Measurements from ENCODE around the gene ACP4. TPM values are rescaled to one million over a fixed set of nuclear protein-coding genes. Genes with fewer than 3 reads are reported as not detected.
A peak's percentile ranks its signal among the peaks of the same experiment; 100 is the strongest.

The ACP4 gene
- polyA plus RNA-seq, 2 donors = not detected

DNA sequence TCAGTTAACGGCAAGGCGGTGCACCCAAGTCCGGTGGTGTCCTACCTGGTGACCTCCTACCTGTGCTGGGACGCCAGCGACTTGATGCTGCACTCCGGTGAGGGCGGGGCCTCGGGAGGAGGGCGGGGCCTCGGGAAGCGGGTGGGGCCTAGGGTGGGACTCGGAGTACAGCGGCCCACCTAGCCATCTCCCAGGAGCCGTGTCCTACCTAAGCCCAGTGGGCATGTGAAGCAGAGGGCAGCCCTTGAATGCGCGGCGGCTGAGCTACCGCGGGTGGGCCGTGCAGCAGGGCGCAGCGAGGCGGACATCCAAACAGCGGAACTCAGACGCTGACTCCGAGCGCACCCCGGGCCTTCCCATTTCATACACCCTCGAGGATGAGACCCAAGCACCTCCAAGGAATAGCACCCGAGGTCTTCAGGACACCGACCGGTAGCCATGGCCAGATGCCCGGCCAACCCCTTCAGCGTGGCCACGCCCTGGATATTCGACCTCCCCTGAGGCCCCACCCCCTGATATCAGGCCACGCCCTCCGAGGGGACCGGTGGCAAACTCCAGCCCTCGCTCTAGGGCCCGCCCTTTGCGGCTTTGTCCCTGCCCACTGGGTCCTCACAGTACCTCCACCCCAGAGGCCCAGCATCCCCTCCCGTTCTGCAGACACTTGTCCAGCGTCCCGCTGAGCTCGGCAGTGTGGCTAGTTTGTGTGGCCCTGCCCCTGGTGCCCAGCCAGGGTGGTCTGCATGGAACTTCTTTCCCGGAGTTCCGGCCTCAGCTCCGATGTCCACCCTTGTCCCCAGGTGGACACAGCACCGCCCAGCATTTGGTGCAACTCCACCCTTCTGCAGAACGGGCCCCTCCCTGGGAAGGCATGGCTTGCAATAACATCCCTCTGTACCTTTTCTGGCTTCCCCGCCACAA is 28.0 kb downstream of the ACP4 start:
- Histone ChIP-seq H3K27me3 (ENCODE audit: control insufficient read depth in 1 of 2, insufficient read depth in 2 of 2, low read length in 2 of 2) (peaks cover 0 to 5% of the 10 kb centered on the region in 2 donors), H3K36me3 (ENCODE audit: control insufficient read depth in 2 of 2, insufficient read depth in 2 of 2, low read length in 1 of 2) (no peaks in the 10 kb centered on the region), H3K9me3 (ENCODE audit: control insufficient read depth in 2 of 2, insufficient read depth in 1 of 2, low read depth in 1 of 2, low read length in 1 of 2) (peaks cover 0 to 3% of the 10 kb centered on the region in 2 donors), H3K4me1 (ENCODE audit: control insufficient read depth in 2 of 2, insufficient read depth in 2 of 2, low read length in 1 of 2) (peaks cover 8 to 9% of the 10 kb centered on the region in 2 donors), H3K27ac (ENCODE audit: low read depth in 2 of 2, low read length in 1 of 2) (no peak overlapping the region), H3K4me3 (ENCODE audit: low read depth in 1 of 2, low read length in 2 of 2) (peak overlapping the region in 1 of 2 donors; percentile 2)
- 8 to 12% methylated on average over 52 of the region's 52 CpGs for WGBS, 2 donors

DNA sequence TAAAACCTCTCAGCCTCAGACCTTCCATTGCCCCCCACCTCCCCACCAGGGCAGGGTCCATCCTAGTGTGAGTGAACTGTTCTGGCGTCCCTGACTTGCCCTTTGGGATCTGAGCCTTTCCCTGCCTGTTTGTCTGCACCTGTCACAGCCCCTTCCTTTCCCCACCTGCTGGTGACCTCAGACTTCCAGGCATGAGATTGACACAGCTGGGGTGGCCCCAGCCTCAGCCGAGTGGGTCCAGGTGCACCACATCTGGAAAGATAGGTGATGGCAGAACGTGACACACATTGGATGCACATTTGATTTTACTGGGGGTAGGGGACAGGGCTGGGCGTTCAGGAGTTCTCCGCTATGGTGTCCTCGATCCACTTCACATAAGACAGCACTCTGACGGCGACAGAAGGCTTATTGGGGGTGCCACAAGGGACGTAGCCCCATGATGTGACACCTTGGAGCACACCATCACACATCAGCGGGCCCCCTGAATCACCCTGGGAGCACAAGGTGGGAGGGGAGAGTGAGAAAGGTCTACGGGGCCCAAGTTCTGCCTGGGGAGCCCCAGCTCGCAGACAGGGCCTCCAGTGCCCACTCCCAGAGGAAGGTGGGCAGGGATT is 28.8 kb downstream of the ACP4 start:
- Histone ChIP-seq H3K4me1 (ENCODE audit: control insufficient read depth in 2 of 2, insufficient read depth in 2 of 2, low read length in 1 of 2) (peaks cover 8 to 9% of the 10 kb centered on the region in 2 donors), H3K4me3 (ENCODE audit: low read depth in 1 of 2, low read length in 2 of 2) (no peak overlapping the region)

DNA sequence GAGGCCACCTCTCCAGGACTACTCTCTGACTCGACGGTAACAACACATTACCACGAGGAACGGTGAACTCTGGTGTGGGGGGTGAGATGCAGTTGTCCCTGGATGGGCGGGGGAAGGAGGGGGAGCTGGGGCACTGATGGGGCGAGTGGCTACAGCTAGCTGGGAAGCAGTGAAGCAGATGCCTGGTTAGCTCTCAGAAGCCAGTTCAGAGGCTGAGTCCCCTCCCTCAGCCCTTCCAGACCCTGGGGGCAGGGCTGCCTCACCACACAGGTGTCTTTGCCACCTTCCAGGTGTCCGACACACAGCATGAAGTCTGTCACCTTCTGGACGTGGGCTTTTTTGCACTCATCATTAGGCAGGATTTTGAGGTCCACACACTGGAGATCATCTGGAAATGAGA is 29.4 kb downstream of the ACP4 start:
- peaks cover 0 to 5% of the 10 kb centered on the region in 2 donors for H3K27me3 ChIP-seq (ENCODE audit: control insufficient read depth in 1 of 2, insufficient read depth in 2 of 2, low read length in 2 of 2)

More for the DNA sequence above, 28.8 kb downstream of the ACP4 start:
- WGBS, 2 donors = 65 to 74% methylated on average over 12 of the region's 12 CpGs
- Histone ChIP-seq H3K36me3 (ENCODE audit: control insufficient read depth in 2 of 2, insufficient read depth in 2 of 2, low read length in 1 of 2) (no peaks in the 10 kb centered on the region), H3K9me3 (ENCODE audit: control insufficient read depth in 2 of 2, insufficient read depth in 1 of 2, low read depth in 1 of 2, low read length in 1 of 2) (peaks cover 0 to 3% of the 10 kb centered on the region in 2 donors), H3K27ac (ENCODE audit: low read depth in 2 of 2, low read length in 1 of 2) (no peak overlapping the region), H3K27me3 (ENCODE audit: control insufficient read depth in 1 of 2, insufficient read depth in 2 of 2, low read length in 2 of 2) (peaks cover 0 to 5% of the 10 kb centered on the region in 2 donors)

DNA sequence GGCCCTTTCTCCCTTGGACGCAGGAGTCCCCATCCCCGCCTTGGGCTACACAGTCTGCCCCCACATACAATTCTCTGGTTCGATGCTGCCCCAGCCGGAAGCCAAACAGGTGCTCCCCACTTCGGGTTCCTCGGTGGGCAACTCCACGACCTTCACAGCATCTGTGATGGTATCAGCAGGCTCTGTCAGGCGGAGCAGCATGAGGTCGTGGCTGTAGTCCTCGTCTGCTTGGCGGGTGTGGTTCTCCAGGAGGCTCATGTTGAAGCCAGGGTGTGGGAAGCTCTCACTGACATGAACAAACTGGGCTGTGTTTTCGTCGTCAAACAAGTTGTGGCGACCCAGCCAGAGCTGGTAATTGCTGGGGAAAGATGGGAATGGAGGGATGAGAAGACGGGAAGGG is 29.9 kb downstream of the ACP4 start:
- H3K4me1 ChIP-seq (ENCODE audit: control insufficient read depth in 2 of 2, insufficient read depth in 2 of 2, low read length in 1 of 2) = peaks cover 8 to 9% of the 10 kb centered on the region in 2 donors
- H3K27ac ChIP-seq (ENCODE audit: low read depth in 2 of 2, low read length in 1 of 2) = no peak overlapping the region
- peaks cover 0 to 5% of the 10 kb centered on the region in 2 donors for H3K27me3 ChIP-seq (ENCODE audit: control insufficient read depth in 1 of 2, insufficient read depth in 2 of 2, low read length in 2 of 2)
- peaks cover 0 to 3% of the 10 kb centered on the region in 2 donors for H3K9me3 ChIP-seq (ENCODE audit: control insufficient read depth in 2 of 2, insufficient read depth in 1 of 2, low read depth in 1 of 2, low read length in 1 of 2)
- 10 to 13% methylated on average over 15 of the region's 15 CpGs for WGBS, 2 donors
- no peaks in the 10 kb centered on the region for H3K36me3 ChIP-seq (ENCODE audit: control insufficient read depth in 2 of 2, insufficient read depth in 2 of 2, low read length in 1 of 2)
- no peak overlapping the region for H3K4me3 ChIP-seq (ENCODE audit: low read depth in 1 of 2, low read length in 2 of 2)

More for the DNA sequence above, 29.4 kb downstream of the ACP4 start:
- Histone ChIP-seq H3K36me3 (ENCODE audit: control insufficient read depth in 2 of 2, insufficient read depth in 2 of 2, low read length in 1 of 2) (no peaks in the 10 kb centered on the region), H3K27ac (ENCODE audit: low read depth in 2 of 2, low read length in 1 of 2) (no peak overlapping the region), H3K4me3 (ENCODE audit: low read depth in 1 of 2, low read length in 2 of 2) (no peak overlapping the region), H3K4me1 (ENCODE audit: control insufficient read depth in 2 of 2, insufficient read depth in 2 of 2, low read length in 1 of 2) (peaks cover 8 to 9% of the 10 kb centered on the region in 2 donors), H3K9me3 (ENCODE audit: control insufficient read depth in 2 of 2, insufficient read depth in 1 of 2, low read depth in 1 of 2, low read length in 1 of 2) (peaks cover 0 to 3% of the 10 kb centered on the region in 2 donors)
- 26 to 53% methylated on average over 8 of the region's 8 CpGs for WGBS, 2 donors

DNA sequence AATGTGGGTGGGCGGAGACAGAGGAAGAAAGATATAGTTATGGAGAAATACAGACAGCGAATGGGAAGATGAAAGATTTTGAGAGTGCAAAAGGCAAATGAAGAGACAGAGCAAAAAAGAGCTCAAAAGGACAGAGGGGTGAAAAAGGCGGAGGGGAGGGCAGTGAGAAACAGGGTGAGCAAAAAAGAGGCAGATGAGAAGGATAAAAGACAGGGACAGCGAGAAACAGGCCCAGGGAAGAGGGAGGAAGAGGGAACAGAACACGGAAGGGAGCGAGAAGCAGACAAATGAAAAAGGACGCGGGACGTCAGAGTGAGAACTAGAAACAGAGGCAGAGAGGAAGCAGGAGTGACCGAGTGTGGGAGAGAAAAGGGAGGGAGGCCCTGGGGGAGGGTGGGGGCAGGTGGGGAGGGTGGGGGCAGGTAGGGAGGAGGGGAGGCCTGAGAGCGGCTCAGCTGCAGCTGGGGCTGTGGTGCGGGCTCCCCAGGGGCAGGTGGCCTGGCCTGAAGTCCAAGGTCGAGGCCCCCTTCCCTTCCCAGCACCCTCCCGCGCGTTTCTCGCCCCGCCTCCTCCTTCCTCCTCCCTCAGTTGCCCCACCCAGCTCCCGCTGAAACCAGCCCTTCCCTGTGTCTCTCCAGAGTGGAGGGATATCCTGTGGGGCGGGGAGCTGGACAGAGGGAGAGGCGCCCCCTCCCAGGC is 30.5 kb downstream of the ACP4 start:
- WGBS, 2 donors = 6 to 9% methylated on average over 12 to 19 of the region's 21 CpGs
- Histone ChIP-seq H3K36me3 (ENCODE audit: control insufficient read depth in 2 of 2, insufficient read depth in 2 of 2, low read length in 1 of 2) (no peaks in the 10 kb centered on the region), H3K4me1 (ENCODE audit: control insufficient read depth in 2 of 2, insufficient read depth in 2 of 2, low read length in 1 of 2) (peaks cover 8 to 9% of the 10 kb centered on the region in 2 donors), H3K27ac (ENCODE audit: low read depth in 2 of 2, low read length in 1 of 2) (no peak overlapping the region), H3K27me3 (ENCODE audit: control insufficient read depth in 1 of 2, insufficient read depth in 2 of 2, low read length in 2 of 2) (peaks cover 0 to 5% of the 10 kb centered on the region in 2 donors), H3K9me3 (ENCODE audit: control insufficient read depth in 2 of 2, insufficient read depth in 1 of 2, low read depth in 1 of 2, low read length in 1 of 2) (peaks cover 0 to 3% of the 10 kb centered on the region in 2 donors), H3K4me3 (ENCODE audit: low read depth in 1 of 2, low read length in 2 of 2) (no peak overlapping the region)

DNA sequence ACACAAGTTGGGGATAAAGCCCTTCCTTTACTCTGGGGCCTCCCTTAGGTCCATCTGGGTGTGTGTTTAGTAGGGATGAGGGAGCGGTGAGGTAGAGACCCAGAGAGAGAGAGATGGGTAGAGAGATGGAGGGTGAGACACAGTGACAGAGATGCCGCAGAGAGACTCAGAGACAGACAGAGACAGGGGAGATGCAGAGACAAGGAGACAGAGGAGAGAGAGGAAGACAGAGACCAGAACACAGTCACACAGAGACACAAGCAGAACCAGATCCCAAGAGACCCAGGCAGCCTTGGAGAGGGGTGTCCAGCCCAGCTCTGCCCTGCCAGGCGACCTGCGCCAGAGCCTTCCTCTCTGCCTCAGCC is 31.0 kb downstream of the ACP4 start:
- WGBS, 2 donors = 54 to 58% methylated on average over 4 of the region's 4 CpGs
- Histone ChIP-seq H3K4me1 (ENCODE audit: control insufficient read depth in 2 of 2, insufficient read depth in 2 of 2, low read length in 1 of 2) (peaks cover 8 to 9% of the 10 kb centered on the region in 2 donors), H3K27ac (ENCODE audit: low read depth in 2 of 2, low read length in 1 of 2) (no peak overlapping the region), H3K9me3 (ENCODE audit: control insufficient read depth in 2 of 2, insufficient read depth in 1 of 2, low read depth in 1 of 2, low read length in 1 of 2) (peaks cover 0 to 3% of the 10 kb centered on the region in 2 donors), H3K4me3 (ENCODE audit: low read depth in 1 of 2, low read length in 2 of 2) (no peak overlapping the region), H3K36me3 (ENCODE audit: control insufficient read depth in 2 of 2, insufficient read depth in 2 of 2, low read length in 1 of 2) (no peaks in the 10 kb centered on the region), H3K27me3 (ENCODE audit: control insufficient read depth in 1 of 2, insufficient read depth in 2 of 2, low read length in 2 of 2) (peaks cover 0 to 5% of the 10 kb centered on the region in 2 donors)

DNA sequence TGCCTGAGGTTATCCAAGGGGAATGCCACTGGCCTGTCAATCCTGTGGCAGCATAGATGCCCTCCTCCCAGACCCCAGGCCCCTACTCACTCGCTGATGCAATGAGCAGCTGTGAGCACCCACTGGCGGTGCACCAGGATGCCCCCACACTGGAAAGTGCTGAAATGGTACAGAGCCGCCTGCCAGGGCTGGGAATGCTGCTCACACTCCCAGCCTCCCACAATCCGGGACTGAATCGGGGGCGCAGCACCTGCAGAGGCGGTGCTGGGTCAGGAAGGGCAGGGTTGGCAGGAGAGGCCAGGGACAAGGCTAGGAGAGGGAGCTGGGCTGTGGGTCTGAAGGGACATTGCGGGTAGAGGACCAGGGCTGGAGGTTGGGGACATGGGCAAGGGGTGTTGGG is 31.4 kb downstream of the ACP4 start:
- WGBS, 2 donors = 53 to 71% methylated on average over 8 of the region's 8 CpGs
- Histone ChIP-seq H3K4me1 (ENCODE audit: control insufficient read depth in 2 of 2, insufficient read depth in 2 of 2, low read length in 1 of 2) (peaks cover 8 to 9% of the 10 kb centered on the region in 2 donors), H3K27ac (ENCODE audit: low read depth in 2 of 2, low read length in 1 of 2) (no peak overlapping the region), H3K27me3 (ENCODE audit: control insufficient read depth in 1 of 2, insufficient read depth in 2 of 2, low read length in 2 of 2) (peaks cover 0 to 5% of the 10 kb centered on the region in 2 donors), H3K9me3 (ENCODE audit: control insufficient read depth in 2 of 2, insufficient read depth in 1 of 2, low read depth in 1 of 2, low read length in 1 of 2) (peaks cover 2 to 3% of the 10 kb centered on the region in 2 donors), H3K36me3 (ENCODE audit: control insufficient read depth in 2 of 2, insufficient read depth in 2 of 2, low read length in 1 of 2) (no peaks in the 10 kb centered on the region), H3K4me3 (ENCODE audit: low read depth in 1 of 2, low read length in 2 of 2) (no peak overlapping the region)

DNA sequence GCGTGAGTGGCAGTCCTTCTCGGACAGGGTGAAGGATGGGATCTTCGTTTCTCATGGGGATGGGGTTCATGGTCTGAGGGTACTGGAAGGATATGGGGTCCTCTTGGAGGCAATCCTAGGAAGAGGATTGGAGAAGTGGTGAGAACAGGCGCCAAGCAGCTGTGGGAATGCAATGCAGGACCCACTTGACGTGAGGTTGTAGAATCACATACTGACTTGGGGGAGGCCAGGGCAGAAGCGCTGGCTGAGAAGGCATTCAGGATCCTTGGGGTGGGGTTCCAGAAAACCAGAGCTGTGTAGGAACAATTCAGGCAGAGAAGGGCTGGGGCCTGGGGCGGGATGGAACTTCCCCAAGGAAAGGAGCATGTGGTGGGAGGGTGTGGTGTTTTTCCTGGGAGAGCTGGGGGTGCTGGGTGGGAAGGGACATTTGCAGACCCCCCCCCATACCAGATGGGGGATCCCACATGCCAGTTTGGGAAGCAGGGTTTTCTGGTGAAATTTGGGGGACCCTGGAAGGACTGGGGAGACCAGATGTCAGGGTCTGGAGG is 32.5 kb downstream of the ACP4 start:
- H3K9me3 ChIP-seq (ENCODE audit: control insufficient read depth in 2 of 2, insufficient read depth in 1 of 2, low read depth in 1 of 2, low read length in 1 of 2) = peaks cover 2 to 3% of the 10 kb centered on the region in 2 donors
- H3K4me1 ChIP-seq (ENCODE audit: control insufficient read depth in 2 of 2, insufficient read depth in 2 of 2, low read length in 1 of 2) = peaks cover 8 to 9% of the 10 kb centered on the region in 2 donors
- H3K27me3 ChIP-seq (ENCODE audit: control insufficient read depth in 1 of 2, insufficient read depth in 2 of 2, low read length in 2 of 2) = peaks cover 0 to 5% of the 10 kb centered on the region in 2 donors
- H3K27ac ChIP-seq (ENCODE audit: low read depth in 2 of 2, low read length in 1 of 2) = no peak overlapping the region
- H3K4me3 ChIP-seq (ENCODE audit: low read depth in 1 of 2, low read length in 2 of 2) = no peak overlapping the region
- 71 to 83% methylated on average over 7 of the region's 7 CpGs for WGBS, 2 donors
- H3K36me3 ChIP-seq (ENCODE audit: control insufficient read depth in 2 of 2, insufficient read depth in 2 of 2, low read length in 1 of 2) = no peaks in the 10 kb centered on the region
